ENCODE results near the gene RNF151.

- no peak for TF ChIP-seq CTCF (IDR thresholded peaks at IDR 0.05; ENCODE audit: low read length)
- no peak for TF ChIP-seq EZH2 (optimal IDR thresholded peaks at IDR 0.05; ENCODE audit: low read depth, low read length)
Measured at GRCh38 chr16:1930338-1930720, 36.3 kb upstream of the RNF151 start.

Measured in MM.1S (cell line).